Stimulated activated memory B cell treated with anti-CD40 and anti-IgM and Interleukin-4, amounts not matched to agents 10 μg/mL and 1 μg/mL and 100 μg/mL, for 72 hours (primary cell): Measurements from ENCODE around the gene FAM118B.

Source experiments
- ATAC-seq: fragments of 150-1000 bp; cut with Tn5 transposase; 2 replicates; pipeline ENCODE4 v1.10.0; 2021
- H3K27ac Mint-ChIP-seq: one replicate; pipeline ENCODE4 v1.8.0; 2022; ENCODE audit warnings: mild to moderate bottlenecking, mixed read lengths
- H3K27me3 Mint-ChIP-seq: one replicate; pipeline ENCODE4 v1.8.0; 2022; ENCODE audit warnings: mixed read lengths
- H3K36me3 Mint-ChIP-seq: one replicate; pipeline ENCODE4 v1.8.0; 2022; ENCODE audit warnings: mixed read lengths
- H3K4me1 Mint-ChIP-seq: one replicate; pipeline ENCODE4 v1.8.0; 2022; ENCODE audit warnings: mixed read lengths
- H3K4me3 Mint-ChIP-seq: one replicate; pipeline ENCODE4 v1.8.0; 2022; ENCODE audit warnings: mild to moderate bottlenecking, moderate library complexity, mixed read lengths
- H3K9me3 Mint-ChIP-seq: one replicate; pipeline ENCODE4 v1.8.0; 2022; ENCODE audit warnings: mixed read lengths

Gene FAM118B

GRCh38 chr11:126267650-126268049, 56.1 kb downstream of the FAM118B start:
- H3K9me3 Mint-ChIP-seq = no peaks in the 10 kb centered on the region
- peak overlapping the region; percentile 95 for H3K4me3 Mint-ChIP-seq
- H3K27me3 Mint-ChIP-seq = no peaks in the 10 kb centered on the region
- peaks cover 52% of the 10 kb centered on the region for H3K36me3 Mint-ChIP-seq
- ATAC-seq = no peak
- peak overlapping the region; percentile 99 for H3K27ac Mint-ChIP-seq
- H3K4me1 Mint-ChIP-seq = peaks cover 44% of the 10 kb centered on the region

- Mint-ChIP-seq H3K9me3 (no peaks in the 10 kb centered on the region), H3K27me3 (no peaks in the 10 kb centered on the region), H3K36me3 (peaks cover 50% of the 10 kb centered on the region), H3K4me1 (peaks cover 44% of the 10 kb centered on the region), H3K27ac (peak overlapping the region; percentile 99), H3K4me3 (peak overlapping the region; percentile 95)
- peak; percentile 1 for ATAC-seq
These were observed 56.8 kb downstream of the FAM118B start for GRCh38 chr11:126268361-126268707.

GRCh38 chr11:126268708-126269579, 57.4 kb downstream of the FAM118B start, which contains the start of the genes FOXRED1 and SRPRA:
TSS of gene FOXRED1 (plus strand) at chr11:126269154. CDS start at chr11:126269207, 53 bp downstream.
TSS of gene SRPRA (minus strand) at chr11:126268895. CDS start at chr11:126268804, 91 bp downstream.
- H3K4me1 Mint-ChIP-seq = peaks cover 44% of the 10 kb centered on the region
- ATAC-seq = peak; percentile 100
- H3K27me3 Mint-ChIP-seq = no peaks in the 10 kb centered on the region
- H3K36me3 Mint-ChIP-seq = peaks cover 46% of the 10 kb centered on the region
- H3K4me3 Mint-ChIP-seq = peak within 1 kb of the TSS; percentile 95
- H3K27ac Mint-ChIP-seq = peak within 1 kb of the TSS; percentile 99
- H3K9me3 Mint-ChIP-seq = no peaks in the 10 kb centered on the region

DNA sequence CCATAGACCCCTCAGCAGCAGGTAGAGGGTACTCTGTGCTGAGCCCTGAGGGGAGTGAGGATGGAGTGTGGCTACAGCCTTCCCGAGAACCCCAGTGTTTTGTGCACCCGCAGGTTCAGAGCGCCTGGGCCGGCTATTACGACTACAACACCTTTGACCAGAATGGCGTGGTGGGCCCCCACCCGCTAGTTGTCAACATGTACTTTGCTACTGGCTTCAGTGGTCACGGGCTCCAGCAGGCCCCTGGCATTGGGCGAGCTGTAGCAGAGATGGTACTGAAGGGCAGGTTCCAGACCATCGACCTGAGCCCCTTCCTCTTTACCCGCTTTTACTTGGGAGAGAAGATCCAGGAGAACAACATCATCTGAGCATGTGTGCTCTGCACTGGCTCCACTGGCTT, 65.7 kb downstream of the FAM118B start:
- Mint-ChIP-seq H3K4me1 (peaks cover 32% of the 10 kb centered on the region), H3K27ac (no peak overlapping the region), H3K36me3 (peaks cover 54% of the 10 kb centered on the region), H3K9me3 (no peaks in the 10 kb centered on the region), H3K27me3 (no peaks in the 10 kb centered on the region), H3K4me3 (no peak overlapping the region)
- ATAC-seq = no peak

- H3K9me3 Mint-ChIP-seq = no peaks in the 10 kb centered on the region
- peaks cover 35% of the 10 kb centered on the region for H3K4me1 Mint-ChIP-seq
These were observed 66.2 kb downstream of the FAM118B start for GRCh38 chr11:126277780-126278179.

DNA sequence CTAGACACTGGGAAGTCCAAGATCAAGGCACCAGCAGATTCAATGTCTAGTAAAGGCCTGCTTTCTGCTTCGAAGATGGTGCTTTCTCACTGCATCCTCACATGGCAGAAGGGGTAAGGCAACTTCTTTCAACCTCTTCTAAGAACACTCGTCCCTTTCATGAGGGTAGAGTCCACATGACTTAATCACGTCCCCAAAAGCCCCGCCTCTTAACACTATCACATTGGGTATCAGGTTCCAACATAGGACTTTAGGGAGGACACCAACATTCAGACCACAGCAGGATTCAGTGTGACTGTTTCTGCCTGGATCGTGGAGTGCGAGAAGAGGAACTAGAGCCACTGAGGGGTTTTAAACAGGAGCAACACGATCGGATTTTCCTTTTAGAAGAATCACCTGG, 67.6 kb downstream of the FAM118B start:
- no peak for ATAC-seq
- H3K27ac Mint-ChIP-seq = no peak overlapping the region
- H3K36me3 Mint-ChIP-seq = peaks cover 42% of the 10 kb centered on the region
- no peaks in the 10 kb centered on the region for H3K9me3 Mint-ChIP-seq
- no peaks in the 10 kb centered on the region for H3K27me3 Mint-ChIP-seq
- no peak overlapping the region for H3K4me3 Mint-ChIP-seq
- peaks cover 40% of the 10 kb centered on the region for H3K4me1 Mint-ChIP-seq

More at GRCh38 chr11:126277780-126278179, 66.2 kb downstream of the FAM118B start:
- Mint-ChIP-seq H3K36me3 (peaks cover 50% of the 10 kb centered on the region), H3K4me3 (no peak overlapping the region), H3K27ac (no peak overlapping the region), H3K27me3 (no peaks in the 10 kb centered on the region)
- no peak for ATAC-seq

DNA sequence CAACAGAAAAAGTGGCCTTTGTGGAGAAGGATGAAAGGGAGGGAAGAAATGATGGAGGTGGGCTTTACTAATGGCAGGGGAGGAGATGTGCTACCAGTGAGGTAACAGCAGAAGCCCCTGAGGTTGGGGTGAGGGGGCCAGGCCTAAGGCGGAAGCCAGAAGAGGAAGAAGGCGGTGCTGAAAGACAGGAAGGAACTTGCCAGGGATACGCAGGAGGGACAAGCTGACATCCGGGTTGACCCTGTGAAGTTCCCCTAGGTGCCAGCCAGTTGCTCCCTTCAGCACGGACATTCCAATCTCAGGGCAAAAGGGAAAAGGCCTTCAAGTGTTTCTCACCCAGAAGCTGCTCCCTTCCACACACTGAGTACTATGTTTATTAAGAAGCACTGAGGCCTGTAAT, 69.0 kb downstream of the FAM118B start:
- ATAC-seq = no peak
- Mint-ChIP-seq H3K4me1 (peaks cover 49% of the 10 kb centered on the region), H3K36me3 (peaks cover 32% of the 10 kb centered on the region), H3K9me3 (no peaks in the 10 kb centered on the region), H3K4me3 (no peak overlapping the region), H3K27me3 (no peaks in the 10 kb centered on the region), H3K27ac (peak overlapping the region; percentile 50)

GRCh38 chr11:126281245-126281644, 69.7 kb downstream of the FAM118B start:
- Mint-ChIP-seq H3K9me3 (no peaks in the 10 kb centered on the region), H3K27ac (peak overlapping the region; percentile 88), H3K4me3 (no peak overlapping the region), H3K36me3 (peaks cover 25% of the 10 kb centered on the region), H3K4me1 (peaks cover 43% of the 10 kb centered on the region), H3K27me3 (no peaks in the 10 kb centered on the region)
- ATAC-seq = no peak

DNA sequence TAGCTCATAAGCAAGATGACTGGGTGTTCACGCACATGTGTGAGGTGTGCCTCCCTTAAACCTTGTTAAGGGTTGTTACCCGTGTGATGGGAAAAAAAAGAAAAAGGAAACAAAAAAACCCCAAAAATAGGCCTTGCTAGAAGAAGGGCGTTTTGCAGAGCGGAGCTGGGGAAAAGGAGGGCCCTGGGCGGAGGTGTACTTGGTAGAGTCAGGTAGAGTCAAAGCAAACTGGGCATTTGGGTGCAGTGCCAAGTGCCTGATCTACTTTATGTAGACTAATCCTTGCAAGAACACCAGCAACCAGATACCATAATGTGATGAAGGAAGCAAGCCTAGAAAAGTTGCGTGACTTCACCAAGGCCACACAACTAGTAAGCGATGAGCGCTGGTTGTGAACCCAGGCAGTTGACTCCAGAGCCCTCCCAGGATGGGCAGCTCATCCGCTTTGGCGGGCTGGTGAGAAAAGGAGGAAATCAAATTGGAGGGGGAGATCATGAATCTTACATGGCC, 70.1 kb downstream of the FAM118B start:
- H3K4me3 Mint-ChIP-seq = peak overlapping the region; percentile 56
- H3K9me3 Mint-ChIP-seq = no peaks in the 10 kb centered on the region
- no peak for ATAC-seq
- H3K27ac Mint-ChIP-seq = peak overlapping the region; percentile 88
- peaks cover 43% of the 10 kb centered on the region for H3K4me1 Mint-ChIP-seq
- no peaks in the 10 kb centered on the region for H3K27me3 Mint-ChIP-seq
- peaks cover 23% of the 10 kb centered on the region for H3K36me3 Mint-ChIP-seq

DNA sequence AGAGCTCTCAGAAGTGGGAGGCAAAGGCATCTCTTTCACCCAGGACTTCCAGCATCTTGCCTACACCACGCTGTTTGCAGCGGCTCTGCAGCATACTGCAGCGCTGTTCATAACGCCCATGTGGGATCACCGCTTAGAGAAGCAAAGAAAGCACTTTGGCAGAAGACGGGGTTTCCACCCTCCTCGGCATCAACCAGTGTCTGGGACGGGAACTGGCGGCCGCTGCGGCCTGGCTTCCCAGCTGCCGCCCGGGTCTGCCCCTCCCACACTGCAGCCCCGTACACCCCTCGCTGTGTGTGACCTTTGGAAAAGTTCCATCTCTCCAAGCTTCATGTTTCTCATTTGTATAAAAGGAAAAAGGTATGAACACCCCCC, 70.8 kb downstream of the FAM118B start:
- H3K4me1 Mint-ChIP-seq = peaks cover 43% of the 10 kb centered on the region
- peak; percentile 55 for ATAC-seq
- H3K27ac Mint-ChIP-seq = peak overlapping the region; percentile 88
- no peaks in the 10 kb centered on the region for H3K9me3 Mint-ChIP-seq
- no peaks in the 10 kb centered on the region for H3K27me3 Mint-ChIP-seq
- H3K36me3 Mint-ChIP-seq = peaks cover 18% of the 10 kb centered on the region
- peak overlapping the region; percentile 98 for H3K4me3 Mint-ChIP-seq

DNA sequence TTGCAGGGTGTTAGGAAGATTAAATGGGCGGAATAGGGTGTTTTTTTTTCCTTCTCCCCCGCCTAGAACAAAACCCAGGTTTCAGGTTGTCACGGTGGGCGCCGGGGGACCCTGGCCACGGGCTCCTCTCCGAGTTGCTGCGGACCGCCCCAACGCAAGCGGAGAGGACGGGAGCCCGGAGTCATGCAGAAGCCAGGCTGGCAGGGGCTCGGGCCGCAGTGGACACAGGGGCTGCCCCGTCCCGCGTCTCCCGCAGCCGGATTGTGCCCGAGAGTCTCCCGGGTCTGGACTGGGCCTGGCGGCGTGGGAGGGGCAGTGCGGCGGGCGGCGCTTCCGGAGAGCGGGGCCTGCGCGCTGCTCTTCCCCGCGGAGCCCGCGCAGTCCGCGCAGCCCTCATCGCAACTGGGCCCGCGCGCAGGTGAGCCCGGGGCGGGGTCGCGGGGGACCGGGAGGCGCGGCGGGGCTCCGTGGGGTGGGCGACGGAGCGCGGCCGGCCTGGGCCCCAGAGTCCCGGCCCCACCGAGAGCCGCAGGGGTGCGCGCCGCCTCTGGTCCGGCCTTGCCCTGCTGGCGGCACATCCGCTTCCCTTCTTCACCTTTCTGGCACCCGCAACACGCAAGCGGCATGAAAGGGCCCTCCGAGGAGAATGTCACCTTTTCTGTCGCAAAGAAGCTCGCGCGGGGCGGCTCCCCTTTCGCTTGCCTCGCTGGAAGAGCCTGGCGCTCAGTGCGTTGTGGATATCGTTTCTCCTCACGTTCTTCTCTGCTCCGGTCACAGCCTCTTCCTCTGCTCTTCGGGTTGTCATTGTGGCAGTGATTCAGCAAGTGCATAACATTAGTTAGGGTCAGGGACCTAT, 71.4 kb downstream of the FAM118B start, which contains the start of gene TIRAP:
TSS of gene TIRAP (plus strand) at position 358 of the 856 bp plus-strand sequence. CDS start 7,802 bp downstream, outside the sequence.
- no peaks in the 10 kb centered on the region for H3K9me3 Mint-ChIP-seq
- H3K27ac Mint-ChIP-seq = peak within 1 kb of the TSS; percentile 88
- ATAC-seq = peak; percentile 88
- H3K36me3 Mint-ChIP-seq = peaks cover 11% of the 10 kb centered on the region
- peaks cover 43% of the 10 kb centered on the region for H3K4me1 Mint-ChIP-seq
- no peaks in the 10 kb centered on the region for H3K27me3 Mint-ChIP-seq
- H3K4me3 Mint-ChIP-seq = peak within 1 kb of the TSS; percentile 98

- peak; percentile 70 for ATAC-seq
- Mint-ChIP-seq H3K4me3 (peak overlapping the region; percentile 40), H3K36me3 (peaks cover 2% of the 10 kb centered on the region), H3K27me3 (no peaks in the 10 kb centered on the region), H3K4me1 (peaks cover 49% of the 10 kb centered on the region), H3K27ac (peak overlapping the region; percentile 18), H3K9me3 (no peaks in the 10 kb centered on the region)
These were observed 73.2 kb downstream of the FAM118B start for GRCh38 chr11:126284829-126285228.

DNA sequence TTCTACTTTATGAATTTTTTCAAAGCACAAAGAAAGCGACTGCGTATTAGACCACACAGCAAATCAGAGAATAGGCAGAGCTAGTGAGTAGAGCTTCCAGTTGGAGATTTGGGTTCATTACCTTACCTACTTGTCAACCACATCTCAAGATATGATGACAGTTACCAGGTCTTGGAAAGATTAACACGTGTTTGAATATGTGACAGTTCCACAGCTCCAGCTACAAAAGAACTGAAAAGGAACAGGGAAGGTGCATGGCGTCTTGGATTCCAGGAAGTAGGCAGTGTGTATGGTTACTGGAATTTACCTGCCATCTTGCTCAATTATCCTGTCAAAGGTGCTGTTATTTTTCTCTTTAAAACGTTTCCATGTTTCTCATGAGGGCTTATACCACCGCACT, 76.7 kb downstream of the FAM118B start:
- no peak for ATAC-seq
- Mint-ChIP-seq H3K9me3 (no peaks in the 10 kb centered on the region), H3K36me3 (peaks cover 13% of the 10 kb centered on the region), H3K4me1 (peaks cover 29% of the 10 kb centered on the region), H3K27me3 (no peaks in the 10 kb centered on the region), H3K27ac (no peak overlapping the region), H3K4me3 (no peak overlapping the region)

DNA sequence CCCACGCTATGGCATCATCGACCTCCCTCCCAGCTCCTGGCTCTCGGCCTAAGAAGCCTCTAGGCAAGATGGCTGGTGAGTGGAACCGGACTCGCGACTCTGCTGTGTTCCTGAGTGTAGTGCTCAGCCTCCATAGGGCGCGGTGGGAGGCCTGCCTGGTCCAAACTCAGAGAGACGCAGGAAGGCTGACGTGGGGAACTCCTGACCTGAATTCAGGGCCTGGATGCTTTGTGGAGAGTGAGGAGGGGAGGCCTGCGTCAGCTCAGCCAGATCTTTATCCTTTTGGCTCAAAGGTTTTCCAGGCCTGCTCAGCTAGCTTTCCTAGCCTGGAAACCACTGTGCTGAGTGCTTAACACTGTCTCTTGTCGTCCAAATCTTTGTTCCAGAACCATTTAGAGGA, 79.3 kb downstream of the FAM118B start:
- no peak overlapping the region for H3K27ac Mint-ChIP-seq

DNA sequence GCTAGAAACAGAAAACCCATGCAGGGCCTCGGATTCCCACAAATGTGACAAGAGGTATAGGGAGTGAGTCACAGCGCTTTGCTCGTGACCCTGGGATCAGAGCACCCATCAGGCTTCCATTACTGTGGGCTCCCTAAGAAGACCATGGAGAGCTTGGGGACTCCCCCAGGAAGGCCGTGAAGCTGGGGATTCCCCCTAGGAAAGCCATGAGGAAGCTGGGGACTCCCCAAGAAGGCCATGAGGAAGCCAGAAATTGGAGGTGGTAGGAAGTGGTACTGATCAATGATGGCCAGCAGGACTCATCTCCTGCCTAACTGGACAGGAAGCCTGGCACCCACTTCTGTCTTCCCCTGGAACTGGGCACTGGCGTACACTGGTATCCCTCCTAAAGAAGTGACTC, 82.1 kb downstream of the FAM118B start:
- no peaks in the 10 kb centered on the region for H3K27me3 Mint-ChIP-seq
- H3K27ac Mint-ChIP-seq = peak overlapping the region; percentile 41
- ATAC-seq = no peak
- H3K36me3 Mint-ChIP-seq = peaks cover 33% of the 10 kb centered on the region
- peaks cover 23% of the 10 kb centered on the region for H3K4me1 Mint-ChIP-seq
- H3K9me3 Mint-ChIP-seq = no peaks in the 10 kb centered on the region
- no peak overlapping the region for H3K4me3 Mint-ChIP-seq

More for the DNA sequence above, 79.3 kb downstream of the FAM118B start:
- Mint-ChIP-seq H3K9me3 (no peaks in the 10 kb centered on the region), H3K4me1 (peaks cover 19% of the 10 kb centered on the region), H3K36me3 (peaks cover 27% of the 10 kb centered on the region), H3K4me3 (no peak overlapping the region), H3K27me3 (no peaks in the 10 kb centered on the region)
- no peak for ATAC-seq
